ENCODE results near the gene PTK6.

PTK6 gene

DNA sequence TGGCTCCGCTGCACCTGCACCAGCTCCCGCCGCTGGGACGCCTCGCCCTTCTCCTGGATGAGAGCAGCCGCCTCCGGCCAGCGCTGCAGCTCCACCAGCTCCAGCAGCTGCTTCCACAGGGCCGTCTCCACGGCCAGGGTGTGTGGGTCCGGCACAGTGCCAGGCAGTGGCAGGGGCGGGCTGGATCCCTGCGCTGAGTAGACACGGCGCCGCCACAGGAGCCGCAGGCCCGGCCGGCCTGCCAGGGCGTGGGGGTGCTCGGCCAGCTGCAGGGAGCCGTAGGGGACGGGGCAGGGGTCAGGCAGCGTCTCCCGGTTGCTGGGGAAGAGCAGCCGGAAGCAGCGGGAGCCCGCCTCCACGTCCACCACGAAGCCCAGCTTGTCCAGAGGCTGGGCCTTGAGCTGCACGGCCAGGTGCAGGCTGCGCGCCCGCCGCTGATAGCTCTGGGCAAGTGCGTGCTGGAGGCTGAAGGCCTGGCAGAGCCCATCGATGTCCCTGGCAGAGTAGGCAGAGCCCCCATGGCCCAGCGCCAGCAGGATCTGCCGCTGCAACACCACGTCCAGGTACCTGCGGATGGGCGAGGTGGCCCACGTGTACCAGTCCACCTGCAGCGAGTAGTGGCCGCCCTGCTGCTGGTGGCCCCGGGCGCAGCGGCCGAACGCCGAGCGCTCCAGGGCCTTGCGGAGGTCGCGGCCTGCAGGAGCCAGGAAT lies 26.2 kb upstream of the PTK6 start:
- TF ChIP-seq, protein P1, sequence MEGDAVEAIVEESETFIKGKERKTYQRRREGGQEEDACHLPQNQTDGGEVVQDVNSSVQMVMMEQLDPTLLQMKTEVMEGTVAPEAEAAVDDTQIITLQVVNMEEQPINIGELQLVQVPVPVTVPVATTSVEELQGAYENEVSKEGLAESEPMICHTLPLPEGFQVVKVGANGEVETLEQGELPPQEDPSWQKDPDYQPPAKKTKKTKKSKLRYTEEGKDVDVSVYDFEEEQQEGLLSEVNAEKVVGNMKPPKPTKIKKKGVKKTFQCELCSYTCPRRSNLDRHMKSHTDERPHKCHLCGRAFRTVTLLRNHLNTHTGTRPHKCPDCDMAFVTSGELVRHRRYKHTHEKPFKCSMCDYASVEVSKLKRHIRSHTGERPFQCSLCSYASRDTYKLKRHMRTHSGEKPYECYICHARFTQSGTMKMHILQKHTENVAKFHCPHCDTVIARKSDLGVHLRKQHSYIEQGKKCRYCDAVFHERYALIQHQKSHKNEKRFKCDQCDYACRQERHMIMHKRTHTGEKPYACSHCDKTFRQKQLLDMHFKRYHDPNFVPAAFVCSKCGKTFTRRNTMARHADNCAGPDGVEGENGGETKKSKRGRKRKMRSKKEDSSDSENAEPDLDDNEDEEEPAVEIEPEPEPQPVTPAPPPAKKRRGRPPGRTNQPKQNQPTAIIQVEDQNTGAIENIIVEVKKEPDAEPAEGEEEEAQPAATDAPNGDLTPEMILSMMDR (IDR thresholded peaks at IDR 0.05; ENCODE audit: low read depth, low read length, poor library complexity, severe bottlenecking): no peak
- no peak for TF ChIP-seq EZH2phosphoT487 (IDR thresholded peaks at IDR 0.05; ENCODE audit: borderline replicate concordance, low read length)
- Histone ChIP-seq H3K36me3 (ENCODE audit: control insufficient read depth, low read length) (no peaks in the 10 kb centered on the region), H3K9me3 (ENCODE audit: control insufficient read depth, insufficient read depth, low read length) (no peaks in the 10 kb centered on the region), H4K20me1 (ENCODE audit: control insufficient read depth, insufficient read depth, low read depth, low read length) (peaks cover 3% of the 10 kb centered on the region; the same call in 1 of the 2 replicates), H3K4me2 (ENCODE audit: low read length) (peak overlapping the region; percentile 41), H3K9me2 (replicated peaks; ENCODE audit: control insufficient read depth, low read length) (no peaks in the 10 kb centered on the region), H3K79me2 (ENCODE audit: control insufficient read depth, low read length) (no peaks in the 10 kb centered on the region), H3K27ac (ENCODE audit: low read depth, low read length) (no peak overlapping the region), H3F3A (ENCODE audit: control insufficient read depth, insufficient read depth) (no peaks in the 10 kb centered on the region), H3K4me1 (ENCODE audit: control insufficient read depth, low read length) (peaks cover 21% of the 10 kb centered on the region), H3K4me3 (ENCODE audit: low read length) (no peak overlapping the region), H3K27me3 (ENCODE audit: control insufficient read depth, low read length) (peaks cover 13% of the 10 kb centered on the region)

DNA sequence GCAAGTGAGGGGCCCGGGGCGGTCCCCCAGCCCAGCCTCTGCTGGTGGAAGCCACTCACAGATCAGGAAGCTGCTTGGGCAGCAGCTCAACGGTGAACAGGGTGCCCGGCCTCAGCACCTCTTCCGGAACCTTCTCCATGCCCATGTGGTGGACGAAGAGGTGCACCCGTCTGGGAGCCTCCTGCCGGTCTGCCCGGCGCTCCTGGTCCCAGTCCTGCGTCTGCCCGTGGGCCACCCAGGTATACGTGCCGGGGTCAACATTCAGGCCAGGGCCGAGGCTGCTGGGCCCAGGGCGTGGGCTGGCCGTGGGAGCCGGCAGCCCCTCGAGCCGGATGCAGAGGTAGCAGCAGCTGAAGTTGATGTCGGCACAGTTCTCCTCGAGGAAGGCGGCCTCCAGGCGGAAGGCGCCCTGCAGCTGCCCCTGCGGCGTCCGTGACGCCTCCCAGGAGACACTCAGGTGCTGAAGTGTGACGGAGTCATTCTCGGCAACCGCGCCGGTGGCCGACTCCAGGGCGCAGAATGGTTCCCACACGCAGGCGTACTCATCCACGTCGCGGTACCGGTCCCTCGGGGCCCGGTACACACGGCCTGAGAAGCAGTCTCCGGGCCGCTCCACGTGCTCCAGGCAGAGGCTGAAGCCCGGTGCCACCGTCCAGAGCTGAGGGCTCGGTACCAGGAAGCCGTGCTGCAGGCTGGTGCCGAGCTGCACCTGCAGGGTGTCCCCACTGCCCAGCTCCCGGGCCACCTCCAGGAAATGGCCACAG lies 25.5 kb upstream of the PTK6 start:
- no peak overlapping the region for H3K27ac ChIP-seq (ENCODE audit: low read depth, low read length)
- no peaks in the 10 kb centered on the region for H3K9me2 ChIP-seq (replicated peaks; ENCODE audit: control insufficient read depth, low read length)
- peaks cover 14% of the 10 kb centered on the region for H3K4me1 ChIP-seq (ENCODE audit: control insufficient read depth, low read length)
- H4K20me1 ChIP-seq (ENCODE audit: control insufficient read depth, insufficient read depth, low read depth, low read length): no peaks in the 10 kb centered on the region
- no peaks in the 10 kb centered on the region for H3K79me2 ChIP-seq (ENCODE audit: control insufficient read depth, low read length)
- H3K4me2 ChIP-seq (ENCODE audit: low read length): peak overlapping the region; percentile 41
- H3F3A ChIP-seq (ENCODE audit: control insufficient read depth, insufficient read depth): no peaks in the 10 kb centered on the region
- TF ChIP-seq, protein P1 (IDR thresholded peaks at IDR 0.05; ENCODE audit: low read depth, low read length, poor library complexity, severe bottlenecking): no peak
- TF ChIP-seq EZH2phosphoT487 (IDR thresholded peaks at IDR 0.05; ENCODE audit: borderline replicate concordance, low read length): no peak
- no peaks in the 10 kb centered on the region for H3K36me3 ChIP-seq (ENCODE audit: control insufficient read depth, low read length)
- peaks cover 6% of the 10 kb centered on the region for H3K27me3 ChIP-seq (ENCODE audit: control insufficient read depth, low read length)
- H3K4me3 ChIP-seq (ENCODE audit: low read length): no peak overlapping the region
- no peaks in the 10 kb centered on the region for H3K9me3 ChIP-seq (ENCODE audit: control insufficient read depth, insufficient read depth, low read length)

DNA sequence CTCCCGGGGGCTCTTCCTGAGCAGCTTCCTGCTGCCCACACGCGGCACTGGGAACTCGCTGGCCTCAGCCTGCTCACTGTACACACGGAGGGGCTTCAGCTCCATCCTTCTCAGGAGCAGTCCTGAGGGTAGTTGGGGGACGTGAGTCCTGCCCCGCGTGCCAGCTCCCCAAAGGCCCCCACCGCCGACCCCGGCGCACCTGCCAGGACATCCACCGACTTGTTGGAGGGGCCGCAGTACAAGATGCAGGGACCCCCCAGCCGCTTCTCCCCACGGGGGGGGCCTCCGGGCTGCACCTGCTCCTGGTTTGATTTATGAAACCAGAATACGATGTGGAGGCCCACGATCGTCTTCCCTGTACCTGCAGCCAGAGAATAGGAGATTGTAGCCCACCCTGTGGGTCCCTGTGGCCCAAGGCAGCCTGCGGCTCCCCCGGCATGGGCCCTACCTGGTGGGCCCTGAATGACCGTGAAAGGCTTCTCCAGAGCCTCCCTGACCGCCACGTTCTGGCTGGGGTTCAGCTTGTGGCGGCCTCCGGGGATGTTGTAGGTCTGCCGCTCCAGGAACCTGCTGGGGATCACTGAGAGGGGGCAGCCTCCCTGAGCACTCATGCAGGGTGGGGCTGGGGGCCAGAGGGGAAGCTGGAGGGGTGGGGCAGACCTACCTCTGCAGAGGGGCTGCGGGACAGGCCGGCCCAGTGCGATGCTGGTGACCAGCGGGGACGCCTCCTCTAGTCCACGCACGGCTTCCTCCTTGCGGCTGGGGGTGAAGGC lies 24.6 kb upstream of the PTK6 start:
- H3K36me3 ChIP-seq (ENCODE audit: control insufficient read depth, low read length): no peaks in the 10 kb centered on the region
- no peaks in the 10 kb centered on the region for H4K20me1 ChIP-seq (ENCODE audit: control insufficient read depth, insufficient read depth, low read depth, low read length)
- H3K4me2 ChIP-seq (ENCODE audit: low read length): no peak overlapping the region
- H3F3A ChIP-seq (ENCODE audit: control insufficient read depth, insufficient read depth): no peaks in the 10 kb centered on the region
- peaks cover 12% of the 10 kb centered on the region for H3K4me1 ChIP-seq (ENCODE audit: control insufficient read depth, low read length)
- no peak for TF ChIP-seq EZH2phosphoT487 (IDR thresholded peaks at IDR 0.05; ENCODE audit: borderline replicate concordance, low read length)
- TF ChIP-seq, protein P1 (IDR thresholded peaks at IDR 0.05; ENCODE audit: low read depth, low read length, poor library complexity, severe bottlenecking): no peak
- H3K27ac ChIP-seq (ENCODE audit: low read depth, low read length): no peak overlapping the region
- H3K9me2 ChIP-seq (replicated peaks; ENCODE audit: control insufficient read depth, low read length): no peaks in the 10 kb centered on the region
- no peaks in the 10 kb centered on the region for H3K79me2 ChIP-seq (ENCODE audit: control insufficient read depth, low read length)
- H3K9me3 ChIP-seq (ENCODE audit: control insufficient read depth, insufficient read depth, low read length): no peaks in the 10 kb centered on the region
- H3K27me3 ChIP-seq (ENCODE audit: control insufficient read depth, low read length): peaks cover 2% of the 10 kb centered on the region; the same call in 1 of the 2 replicates
- H3K4me3 ChIP-seq (ENCODE audit: low read length): no peak overlapping the region
